HG03196 (cell line): ENCODE results near the gene KCNH8.
"Not testable (repeated sequence)": the region's sequence is repeated elsewhere in the genome, so short reads cannot be mapped to it uniquely, and the experiment has no call there.

ENCODE experiments used
- ATAC-seq: cut with Tn5 transposase; IDR thresholded peaks from one replicate; pipeline ENCODE4 v1.9.1; 2021; ENCODE audit not compliant: unreplicated experiment

Gene KCNH8

GRCh38 chr3:19147905-19148767 is at the start of gene KCNH8:
TSS of gene KCNH8 (plus strand) at chr3:19148510. CDS start at chr3:19148720, 210 bp downstream.
- no peak for ATAC-seq

GRCh38 chr3:19102654-19103290 is 45.5 kb upstream of the KCNH8 start:
- not testable (repeated sequence) for ATAC-seq

- ATAC-seq, result no peak
Observed at GRCh38 chr3:19103510-19103909, 44.8 kb upstream of the KCNH8 start.

GRCh38 chr3:19104459-19104858 is 43.9 kb upstream of the KCNH8 start:
- no peak for ATAC-seq

GRCh38 chr3:19105826-19106225 is 42.5 kb upstream of the KCNH8 start:
- ATAC-seq, result no peak

GRCh38 chr3:19106307-19106706 is 42.0 kb upstream of the KCNH8 start:
- ATAC-seq, result no peak

- ATAC-seq, result no peak
Observed at GRCh38 chr3:19107719-19108118, 40.6 kb upstream of the KCNH8 start.

- ATAC-seq, result no peak
Observed at GRCh38 chr3:19110335-19110895, 37.9 kb upstream of the KCNH8 start.

- ATAC-seq, result no peak
Observed at GRCh38 chr3:19114461-19114860, 33.8 kb upstream of the KCNH8 start.

GRCh38 chr3:19116239-19116638 is 32.1 kb upstream of the KCNH8 start:
- no peak for ATAC-seq

- ATAC-seq, result no peak
Observed at GRCh38 chr3:19124752-19125151, 23.6 kb upstream of the KCNH8 start.

- ATAC-seq, result no peak
Observed at GRCh38 chr3:19139863-19140262, 8.4 kb upstream of the KCNH8 start.

GRCh38 chr3:19146685-19147650 is 1.3 kb upstream of the KCNH8 start:
- ATAC-seq, result peak; percentile 75

GRCh38 chr3:19148768-19149091 is 420 bp downstream of the KCNH8 start:
- ATAC-seq, result no peak

- ATAC-seq, result no peak
Observed at GRCh38 chr3:19149368-19149767, 1.1 kb downstream of the KCNH8 start.

GRCh38 chr3:19151171-19151570 is 2.9 kb downstream of the KCNH8 start:
- ATAC-seq, result no peak

- ATAC-seq, result no peak
Observed at GRCh38 chr3:19154693-19155250, 6.5 kb downstream of the KCNH8 start.

GRCh38 chr3:19155375-19155774 is 7.1 kb downstream of the KCNH8 start:
- no peak for ATAC-seq

- ATAC-seq, result no peak
Observed at GRCh38 chr3:19159966-19160635, 11.8 kb downstream of the KCNH8 start.

- no peak for ATAC-seq
Observed at GRCh38 chr3:19165654-19166053, 17.3 kb downstream of the KCNH8 start.
